Endothelial cell of umbilical vein (primary cell): Measurements from ENCODE around the gene STAT1. TPM values are rescaled to one million over a fixed set of nuclear protein-coding genes. Genes with fewer than 3 reads are reported as not detected.

Source experiments
- BruUV-seq: library from RNA; stranded (reverse); fragments of 400-500 nt; replicated peaks from 2 replicates; lab custom pipeline; 2021; lab: Mats Ljungman, UMichigan
- CTCF ChIA-PET: fragments of 300-600, 350-600 bp; sonication (Branson Sonifier 250); formaldehyde crosslinking; loops from one replicate; lab custom pipeline; 2021; ENCODE audit warnings: antibody characterized with exemption, inconsistent platforms; lab: Charles Lee
- POLR2A ChIA-PET: fragments of 300-600, 350-600 bp; sonication (Branson Sonifier 250); formaldehyde crosslinking; loops from one replicate; lab custom pipeline; 2021; ENCODE audit warnings: antibody characterized with exemption, inconsistent platforms; lab: Charles Lee
- DNase-seq: peaks from one replicate; pipeline ENCODE4 v3.0.0-alpha.2; 2011; ENCODE audit warnings: low read depth, low spot score
- FAIRE-seq: peaks from 2 replicates; lab custom pipeline; 2011; peaks lifted over from hg19 to GRCh38; lab: Jason Lieb, UNC
- H2AFZ ChIP-seq: 2 replicates; pipeline ENCODE4 v1.6.0; 2012; ENCODE audit warnings: low read depth, low read length, control low read depth, inconsistent platforms
- H3K27ac ChIP-seq: 2 replicates; pipeline ENCODE4 v1.5.1; 2011; ENCODE audit warnings: low read depth, mild to moderate bottlenecking, control low read depth, low read length, moderate library complexity; ENCODE audit not compliant: insufficient read depth
- H3K27me3 ChIP-seq, 2 experiments: 2 replicates each; pipeline versions ENCODE4 v1.6.0 to v1.6.1; 2011; ENCODE audit warnings: low read length in 2 of 2, mixed read lengths in 1 of 2; ENCODE audit not compliant: control insufficient read depth in 2 of 2, insufficient read depth in 2 of 2
- H3K36me3 ChIP-seq, 2 experiments: 2 replicates in 1 of 2; 3 replicates in 1 of 2; pipeline ENCODE4 v1.5.1; 2011; ENCODE audit warnings: low read length in 2 of 2, mild to moderate bottlenecking in 1 of 2, moderate library complexity in 1 of 2; ENCODE audit not compliant: control insufficient read depth in 2 of 2, insufficient read depth in 2 of 2; ENCODE audit errors: extremely low read depth in 1 of 2
- H3K4me1 ChIP-seq: 3 replicates; pipeline ENCODE4 v1.5.1; 2011; ENCODE audit warnings: mild to moderate bottlenecking, low read length; ENCODE audit not compliant: control insufficient read depth, insufficient read depth; ENCODE audit errors: extremely low read depth
- H3K4me2 ChIP-seq: 2 replicates; pipeline ENCODE4 v1.6.1; 2011; ENCODE audit warnings: low read length, control low read depth, mixed read lengths; ENCODE audit not compliant: insufficient read depth
- H3K4me3 ChIP-seq, 3 experiments: fragments of 200-600 bp in 1 of 3; sonication (generic), shearing (Covaris generic) in 1 of 3; replicated peaks in 1 of 3; 2 replicates each; pipeline ENCODE4 v1.5.1; 2011 to 2016; ENCODE audit warnings: control low read depth in 3 of 3, low read length in 3 of 3, mild to moderate bottlenecking in 2 of 3, inconsistent platforms in 1 of 3, low read depth in 1 of 3, moderate library complexity in 1 of 3; ENCODE audit not compliant: insufficient read depth in 1 of 3
- H3K79me2 ChIP-seq: 2 replicates; pipeline ENCODE4 v1.6.0; 2012; ENCODE audit warnings: low read length, inconsistent platforms; ENCODE audit not compliant: control insufficient read depth, insufficient read depth
- H3K9ac ChIP-seq: replicated peaks from 2 replicates; pipeline ENCODE3; 2011; ENCODE audit warnings: low read length, control low read depth; ENCODE audit not compliant: insufficient read depth; ENCODE audit errors: extremely low read depth
- H3K9me1 ChIP-seq: replicated peaks from 3 replicates; pipeline ENCODE4 v1.6.0; 2011; ENCODE audit warnings: mild to moderate bottlenecking, low read length; ENCODE audit not compliant: control insufficient read depth, insufficient read depth; ENCODE audit errors: extremely low read depth
- H3K9me3 ChIP-seq: replicated peaks from 2 replicates; pipeline ENCODE4 v1.5.1; 2012; ENCODE audit warnings: low read length, inconsistent platforms; ENCODE audit not compliant: control insufficient read depth, insufficient read depth
- H4K20me1 ChIP-seq: replicated peaks from 2 replicates; pipeline ENCODE3; 2011; ENCODE audit warnings: mild to moderate bottlenecking, low read length; ENCODE audit not compliant: control insufficient read depth, insufficient read depth; ENCODE audit errors: extremely low read depth
- EZH2 ChIP-seq: IDR thresholded peaks from 2 replicates; pipeline ENCODE4 v1.6.1; 2012; ENCODE audit warnings: borderline replicate concordance, low read depth, mild to moderate bottlenecking, moderate library complexity, low read length, inconsistent platforms; ENCODE audit not compliant: severe bottlenecking
- FOS ChIP-seq: IDR thresholded peaks from 2 replicates; pipeline ENCODE4 v1.6.1; 2011; ENCODE audit warnings: mild to moderate bottlenecking, low read length, moderate library complexity, borderline replicate concordance; ENCODE audit not compliant: insufficient read depth
- GATA2 ChIP-seq: IDR thresholded peaks from 2 replicates; pipeline ENCODE4 v1.7.0; 2011; ENCODE audit warnings: low read depth, mild to moderate bottlenecking, moderate library complexity, mixed read lengths, low read length; ENCODE audit not compliant: insufficient read length, insufficient read depth
- JUN ChIP-seq: IDR thresholded peaks from 2 replicates; pipeline ENCODE4 v1.6.1; 2011; ENCODE audit warnings: borderline replicate concordance, low read depth; ENCODE audit not compliant: insufficient read length, insufficient read depth
- MYC ChIP-seq: IDR thresholded peaks from one replicate; pipeline ENCODE4 v1.6.1; 2011; ENCODE audit warnings: mild to moderate bottlenecking, low read depth, low read length
- POLR2A ChIP-seq: IDR thresholded peaks from 2 replicates; pipeline ENCODE4 v1.6.1; 2012; ENCODE audit warnings: low read depth, mild to moderate bottlenecking, control low read depth, low read length
- POLR2AphosphoS5 ChIP-seq: IDR thresholded peaks from 2 replicates; pipeline ENCODE4 v1.6.1; 2012; ENCODE audit warnings: low read depth, mild to moderate bottlenecking, control low read depth, low read length, moderate library complexity; ENCODE audit not compliant: insufficient read depth
- dilution Hi-C: fragments of 300-500 bp; cut with MboI; formaldehyde crosslinking; loops from one replicate; pipeline ENCODE4 v1.15.0; 2019; ENCODE audit warnings: low sequenced_read_pairs; ENCODE audit not compliant: extremely low pct_ligation_motif_present
- intact Hi-C: fragments of 100-400 bp; cut with micrococcal nuclease; formaldehyde crosslinking; loops from one replicate; pipeline ENCODE4 v1.10.0; 2022
- polyA plus RNA-seq, 4 experiments: library from polyadenylated mRNA; depleted of rRNA in 3 of 4; stranded (reverse) in 3 of 4; unstranded in 1 of 4; fragments of >200 nt; gene quantifications; 2 replicates each; pipeline versions ENCODE4 v1.2.1 to v1.2.3, GENCODE V29; 2011 to 2012; ENCODE audit warnings: missing spikeins in 1 of 4
- total RNA-seq: library from RNA; stranded (reverse); gene quantifications from 2 replicates; pipeline ENCODE4 v1.2.3, GENCODE V29; 2021
- TF ChIP-seq, protein P1 (sequence below), 2 donors: IDR thresholded peaks; 1 replicate in 1 of 2; 2 replicates in 1 of 2; pipeline ENCODE4 v1.5.1; 2011; ENCODE audit warnings: low read length in 2 of 2, mild to moderate bottlenecking in 2 of 2, moderate library complexity in 2 of 2, control low read depth in 1 of 2, inconsistent platforms in 1 of 2, low read depth in 1 of 2; ENCODE audit not compliant: insufficient read depth in 1 of 2; ENCODE audit errors: extremely low read depth in 1 of 2
- TF ChIP-seq, protein P2 (sequence below): IDR thresholded peaks from 2 replicates; pipeline ENCODE4 v1.6.1; 2011; ENCODE audit not compliant: insufficient read depth, insufficient read length

Gene STAT1
- total and polyA plus RNA-seq, 2 donors (not counting 3 experiments of a cell fraction or from before 2014, with no cell fraction given), result 64.2 to 67.6 TPM

DNA sequence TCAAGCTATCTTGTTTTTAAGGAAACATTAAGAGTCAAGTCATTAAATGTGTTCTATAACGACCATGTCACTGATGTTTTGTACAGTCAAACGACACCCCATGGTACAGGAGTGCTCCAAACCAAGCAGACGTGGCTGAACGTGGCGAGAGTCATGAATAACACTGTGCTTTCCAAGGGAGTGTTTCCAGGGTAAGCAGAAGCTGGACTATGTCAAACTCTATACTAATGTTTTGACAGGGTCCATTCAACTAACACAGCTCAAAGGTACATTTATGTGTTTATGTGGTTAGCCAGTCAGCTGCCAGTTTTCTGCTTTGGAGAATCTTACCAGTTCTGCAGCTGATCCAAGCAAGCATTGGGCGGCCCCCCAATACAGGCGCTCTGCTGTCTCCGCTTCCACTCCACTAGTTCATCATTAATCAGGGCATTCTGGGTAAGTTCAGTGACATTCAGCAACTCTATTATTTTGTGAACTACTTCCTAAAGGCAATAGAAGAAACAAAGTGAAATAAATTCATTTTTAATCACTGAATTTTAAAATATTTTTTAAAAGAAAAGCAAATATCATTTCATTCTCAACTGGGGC, 16.4 kb downstream of the STAT1 start:
- dilution Hi-C loops (no loop called here), intact Hi-C loops (loop anchor here (2.0 kb wide), 1 partner anchor 157 kb away; no protein-coding TSS in a partner anchor)
- H3K27me3 ChIP-seq, result no peaks in the 10 kb centered on the region
- no peaks in the 10 kb centered on the region for H3K79me2 ChIP-seq
- no TSS peak for BruUV-seq
- TF ChIP-seq, protein P1, sequence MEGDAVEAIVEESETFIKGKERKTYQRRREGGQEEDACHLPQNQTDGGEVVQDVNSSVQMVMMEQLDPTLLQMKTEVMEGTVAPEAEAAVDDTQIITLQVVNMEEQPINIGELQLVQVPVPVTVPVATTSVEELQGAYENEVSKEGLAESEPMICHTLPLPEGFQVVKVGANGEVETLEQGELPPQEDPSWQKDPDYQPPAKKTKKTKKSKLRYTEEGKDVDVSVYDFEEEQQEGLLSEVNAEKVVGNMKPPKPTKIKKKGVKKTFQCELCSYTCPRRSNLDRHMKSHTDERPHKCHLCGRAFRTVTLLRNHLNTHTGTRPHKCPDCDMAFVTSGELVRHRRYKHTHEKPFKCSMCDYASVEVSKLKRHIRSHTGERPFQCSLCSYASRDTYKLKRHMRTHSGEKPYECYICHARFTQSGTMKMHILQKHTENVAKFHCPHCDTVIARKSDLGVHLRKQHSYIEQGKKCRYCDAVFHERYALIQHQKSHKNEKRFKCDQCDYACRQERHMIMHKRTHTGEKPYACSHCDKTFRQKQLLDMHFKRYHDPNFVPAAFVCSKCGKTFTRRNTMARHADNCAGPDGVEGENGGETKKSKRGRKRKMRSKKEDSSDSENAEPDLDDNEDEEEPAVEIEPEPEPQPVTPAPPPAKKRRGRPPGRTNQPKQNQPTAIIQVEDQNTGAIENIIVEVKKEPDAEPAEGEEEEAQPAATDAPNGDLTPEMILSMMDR (IDR thresholded peaks at IDR 0.05; ENCODE audit: extremely low read depth in 1 of 2, insufficient read depth in 1 of 2, low read depth in 1 of 2, low read length in 2 of 2), result no peak
- TF ChIP-seq, protein P2, sequence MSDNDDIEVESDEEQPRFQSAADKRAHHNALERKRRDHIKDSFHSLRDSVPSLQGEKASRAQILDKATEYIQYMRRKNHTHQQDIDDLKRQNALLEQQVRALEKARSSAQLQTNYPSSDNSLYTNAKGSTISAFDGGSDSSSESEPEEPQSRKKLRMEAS, result no peak
- TF ChIP-seq EZH2 (no peak), POLR2AphosphoS5 (no peak), GATA2 (no peak), MYC (no peak), POLR2A (no peak), JUN (no peak), FOS (no peak)
- H3K9ac ChIP-seq, result no peak overlapping the region
- DNase-seq (no peak), FAIRE-seq (no peak)
- H3K9me1 ChIP-seq, result no peaks in the 10 kb centered on the region
- no peaks in the 10 kb centered on the region for H3K4me1 ChIP-seq
- ChIA-PET CTCF (interaction anchor here (0.9 to 1.3 kb wide), 2 partner anchors 30 to 158 kb away, joined by 3 to 6 read pairs; no protein-coding TSS in a partner anchor), POLR2A (no interaction called here)
- no peaks in the 10 kb centered on the region for H4K20me1 ChIP-seq
- no peak overlapping the region for H2AFZ ChIP-seq
- H3K4me3 ChIP-seq, result no peak overlapping the region
- H3K27ac ChIP-seq, result no peak overlapping the region
- no peaks in the 10 kb centered on the region for H3K9me3 ChIP-seq
- H3K36me3 ChIP-seq, result peaks cover 28 to 61% of the 10 kb centered on the region in 2 experiments
- no peak overlapping the region for H3K4me2 ChIP-seq
